Mesenchymal stem cell (in vitro differentiated cells and primary cell): ENCODE data around the gene SLC25A21.
A peak's percentile ranks its signal among the peaks of the same experiment; 100 is the strongest.

Experiments used
- DNase-seq: peaks from one replicate; pipeline ENCODE4 v3.0.0-alpha.2; 2013
- H2AFZ ChIP-seq: one replicate; pipeline ENCODE4 v1.6.1; 2013; ENCODE audit warnings: low read depth, mild to moderate bottlenecking, control low read depth, inconsistent platforms, low read length, moderate library complexity
- H2AK5ac ChIP-seq: 2 replicates; pipeline ENCODE4 v1.6.1; 2013; ENCODE audit warnings: low read length, moderate library complexity, mild to moderate bottlenecking, inconsistent platforms; ENCODE audit not compliant: severe bottlenecking
- H2BK120ac ChIP-seq: one replicate; pipeline ENCODE4 v1.6.1; 2013; ENCODE audit warnings: low read depth, mild to moderate bottlenecking, inconsistent platforms, low read length, moderate library complexity
- H2BK12ac ChIP-seq, 2 experiments: one replicate each; pipeline ENCODE4 v1.6.1; 2013; ENCODE audit warnings: inconsistent platforms in 2 of 2, low read length in 2 of 2, mild to moderate bottlenecking in 2 of 2, moderate library complexity in 2 of 2, control low read depth in 1 of 2
- H2BK15ac ChIP-seq: one replicate; pipeline ENCODE4 v1.6.1; 2013; ENCODE audit warnings: mild to moderate bottlenecking, low read depth, inconsistent platforms; ENCODE audit not compliant: poor library complexity, severe bottlenecking
- H2BK5ac ChIP-seq: 2 replicates; pipeline ENCODE4 v1.6.1; 2013; ENCODE audit warnings: low read depth, mild to moderate bottlenecking, low read length, control low read depth, inconsistent platforms; ENCODE audit not compliant: poor library complexity, severe bottlenecking
- H3K14ac ChIP-seq, 2 experiments: one replicate each; pipeline ENCODE4 v1.6.1; 2013; ENCODE audit warnings: inconsistent platforms in 2 of 2, low read length in 2 of 2, control low read depth in 1 of 2, mild to moderate bottlenecking in 1 of 2, moderate library complexity in 1 of 2
- H3K18ac ChIP-seq, 2 experiments: one replicate each; pipeline ENCODE4 v1.6.1; 2013; ENCODE audit warnings: inconsistent platforms in 2 of 2, low read length in 2 of 2, control low read depth in 1 of 2, low read depth in 1 of 2, mild to moderate bottlenecking in 1 of 2
- H3K23ac ChIP-seq, 2 experiments: one replicate each; pipeline ENCODE4 v1.6.1; 2013; ENCODE audit warnings: inconsistent platforms in 2 of 2, low read length in 2 of 2, mild to moderate bottlenecking in 2 of 2, moderate library complexity in 2 of 2, control low read depth in 1 of 2
- H3K27ac ChIP-seq: 2 replicates; pipeline ENCODE4 v1.5.1; 2013; ENCODE audit warnings: mild to moderate bottlenecking, moderate library complexity, low read length, control low read depth, inconsistent platforms; ENCODE audit not compliant: poor library complexity, severe bottlenecking
- H3K27me3 ChIP-seq, 2 experiments: 2 replicates each; pipeline versions ENCODE4 v1.6.1 to v1.7.0; 2013; ENCODE audit warnings: low read length in 2 of 2, mild to moderate bottlenecking in 2 of 2, moderate library complexity in 2 of 2, control low read depth in 1 of 2, inconsistent platforms in 1 of 2; ENCODE audit not compliant: control insufficient read depth in 1 of 2, insufficient read depth in 1 of 2
- H3K36me3 ChIP-seq, 2 experiments: 2 replicates each; pipeline versions ENCODE4 v1.6.1 to v1.7.0; 2013; ENCODE audit warnings: low read length in 2 of 2, control low read depth in 1 of 2, inconsistent platforms in 1 of 2, low read depth in 1 of 2, mild to moderate bottlenecking in 1 of 2; ENCODE audit not compliant: insufficient read depth in 2 of 2, control insufficient read depth in 1 of 2
- H3K4ac ChIP-seq, 2 experiments: one replicate each; pipeline ENCODE4 v1.6.1; 2013; ENCODE audit warnings: inconsistent platforms in 2 of 2, low read length in 2 of 2, mild to moderate bottlenecking in 2 of 2, moderate library complexity in 2 of 2, control low read depth in 1 of 2, low read depth in 1 of 2
- H3K4me1 ChIP-seq: 2 replicates; pipeline ENCODE4 v1.6.1; 2013; ENCODE audit warnings: low read depth, low read length, control low read depth; ENCODE audit not compliant: control insufficient read depth, insufficient read depth
- H3K4me2 ChIP-seq: 2 replicates; pipeline ENCODE4 v1.6.1; 2013; ENCODE audit warnings: low read length, mild to moderate bottlenecking, inconsistent platforms; ENCODE audit not compliant: poor library complexity, severe bottlenecking
- H3K4me3 ChIP-seq, 2 experiments: 2 replicates each; pipeline versions ENCODE4 v1.5.1 to v1.7.0; 2013; ENCODE audit warnings: low read length in 2 of 2, mild to moderate bottlenecking in 2 of 2, control low read depth in 1 of 2, low read depth in 1 of 2; ENCODE audit not compliant: insufficient read depth in 1 of 2
- H3K79me1 ChIP-seq: replicated peaks from 2 replicates; pipeline ENCODE4 v1.6.1; 2013; ENCODE audit warnings: mild to moderate bottlenecking, control low read depth, low read length, inconsistent platforms; ENCODE audit not compliant: poor library complexity, severe bottlenecking
- H3K9ac ChIP-seq: 2 replicates; pipeline ENCODE4 v1.7.0; 2013; ENCODE audit warnings: mild to moderate bottlenecking, low read length, moderate library complexity
- H3K9me3 ChIP-seq: 2 replicates; pipeline ENCODE4 v1.7.0; 2013; ENCODE audit warnings: mild to moderate bottlenecking, low read length; ENCODE audit not compliant: control insufficient read depth
- H4K8ac ChIP-seq: one replicate; pipeline ENCODE4 v1.6.1; 2013; ENCODE audit warnings: inconsistent platforms, mild to moderate bottlenecking, low read length, moderate library complexity
- H4K91ac ChIP-seq: one replicate; pipeline ENCODE4 v1.6.1; 2013; ENCODE audit warnings: mild to moderate bottlenecking, low read length, inconsistent platforms
- WGBS: methylation state at CpG from one replicate; pipeline ENCODE4 v1.1.7; 2013; ENCODE audit warnings: mixed read lengths; 5-methylcytosine and 5-hydroxymethylcytosine counted together

Gene SLC25A21

GRCh38 chr14:36653962-36654793, 518.2 kb downstream of the SLC25A21 start:
- H2BK12ac ChIP-seq = no peak overlapping the region
- no peak overlapping the region for H2BK15ac ChIP-seq
- DNase-seq = no peak
- peaks cover 0 to 5% of the 10 kb centered on the region in 2 experiments for H3K36me3 ChIP-seq
- no peaks in the 10 kb centered on the region for H3K9me3 ChIP-seq
- no peak overlapping the region for H3K23ac ChIP-seq
- H3K14ac ChIP-seq = no peak overlapping the region
- no peak overlapping the region for H2AK5ac ChIP-seq
- H3K27ac ChIP-seq = no peak overlapping the region
- no peak overlapping the region for H3K18ac ChIP-seq
- H2BK120ac ChIP-seq = no peak overlapping the region
- peaks cover 93 to 100% of the 10 kb centered on the region in 2 experiments for H3K27me3 ChIP-seq
- 4% methylated on average over 28 of the region's 31 CpGs for WGBS
- no peak overlapping the region for H2AFZ ChIP-seq
- H3K4ac ChIP-seq = no peak overlapping the region
- no peaks in the 10 kb centered on the region for H3K79me1 ChIP-seq
- no peak overlapping the region for H2BK5ac ChIP-seq
- H3K4me2 ChIP-seq = no peak overlapping the region
- no peak overlapping the region for H3K4me3 ChIP-seq
- H4K8ac ChIP-seq = no peak overlapping the region
- H3K9ac ChIP-seq = no peak overlapping the region
- H3K4me1 ChIP-seq = peaks cover 33% of the 10 kb centered on the region
- no peak overlapping the region for H4K91ac ChIP-seq

DNA sequence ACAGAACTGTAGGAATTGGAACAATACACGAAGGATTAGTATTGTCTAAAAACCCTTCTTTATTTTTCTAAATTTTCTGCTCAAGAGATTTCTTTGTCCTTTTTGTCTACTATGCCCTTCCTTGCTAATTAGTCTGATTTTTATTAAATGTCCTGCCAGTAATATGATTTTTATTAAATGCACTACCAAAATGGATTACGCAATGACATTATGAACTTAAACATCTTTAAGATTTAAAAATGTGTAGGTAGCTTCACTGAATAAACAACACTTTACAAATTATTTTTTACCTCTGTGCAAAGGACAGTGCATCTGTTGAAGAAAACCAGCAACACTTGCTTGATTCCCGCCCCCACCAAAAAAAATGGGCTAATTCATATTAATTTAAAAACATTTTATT, 519.0 kb downstream of the SLC25A21 start:
- Histone ChIP-seq H3K27ac (no peak overlapping the region), H4K8ac (no peak overlapping the region), H3K4me2 (no peak overlapping the region), H4K91ac (no peak overlapping the region), H3K4me1 (peaks cover 28% of the 10 kb centered on the region), H3K79me1 (no peaks in the 10 kb centered on the region), H2BK15ac (no peak overlapping the region), H3K14ac (no peak overlapping the region), H2AFZ (no peak overlapping the region), H3K18ac (no peak overlapping the region), H2AK5ac (no peak overlapping the region), H3K23ac (no peak overlapping the region), H3K4ac (no peak overlapping the region), H3K27me3 (peaks cover 93 to 100% of the 10 kb centered on the region in 2 experiments), H3K9me3 (no peaks in the 10 kb centered on the region), H2BK120ac (no peak overlapping the region), H3K4me3 (no peak overlapping the region), H2BK12ac (no peak overlapping the region), H3K9ac (no peak overlapping the region), H3K36me3 (peaks cover 0 to 5% of the 10 kb centered on the region in 2 experiments), H2BK5ac (no peak overlapping the region)
- DNase-seq = no peak
- WGBS = 100% methylated on average over 1 of the region's 3 CpGs

DNA sequence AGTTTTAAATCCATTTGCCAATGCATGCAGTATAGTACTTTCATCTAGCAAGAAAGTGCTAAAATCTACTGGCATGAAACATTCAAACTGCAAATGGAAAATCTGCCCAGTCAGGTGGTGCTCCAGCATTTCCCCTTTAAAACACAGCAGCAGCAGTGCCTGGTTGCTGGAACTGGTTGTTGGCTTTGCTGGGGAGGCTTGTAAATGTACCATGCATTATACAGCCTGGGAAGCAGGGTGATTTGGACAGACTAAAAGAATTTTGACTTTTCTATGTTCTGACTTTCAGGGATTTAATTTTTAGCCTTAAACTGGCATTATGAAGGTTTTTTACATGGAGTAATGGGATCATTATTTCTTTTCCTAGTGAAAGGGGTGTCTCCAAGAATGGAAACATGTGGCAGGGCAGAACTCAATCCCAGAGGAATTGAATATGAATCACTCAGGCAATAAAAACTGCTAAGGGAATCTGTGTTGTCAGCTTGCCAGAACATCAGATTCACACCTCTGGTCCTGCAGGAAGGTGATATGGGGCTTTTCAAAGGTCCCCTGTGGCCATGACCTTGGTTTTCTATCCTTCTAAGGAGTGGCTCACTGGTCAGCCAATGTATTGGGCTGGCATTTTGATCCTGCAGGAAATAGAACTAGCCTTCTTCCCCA, 519.7 kb downstream of the SLC25A21 start:
- no peak overlapping the region for H4K91ac ChIP-seq
- peaks cover 28% of the 10 kb centered on the region for H3K4me1 ChIP-seq
- H2BK15ac ChIP-seq = no peak overlapping the region
- peaks cover 91 to 100% of the 10 kb centered on the region in 2 experiments for H3K27me3 ChIP-seq
- peak overlapping the region in 1 of 2 experiments; percentile 48 for H3K14ac ChIP-seq
- no peak overlapping the region for H3K27ac ChIP-seq
- peaks cover 0 to 5% of the 10 kb centered on the region in 2 experiments for H3K36me3 ChIP-seq
- no peak overlapping the region for H3K4ac ChIP-seq
- H3K79me1 ChIP-seq = no peaks in the 10 kb centered on the region
- no peak overlapping the region for H3K18ac ChIP-seq
- H3K9ac ChIP-seq = no peak overlapping the region
- H2AFZ ChIP-seq = no peak overlapping the region
- H4K8ac ChIP-seq = no peak overlapping the region
- H3K9me3 ChIP-seq = no peaks in the 10 kb centered on the region
- H2BK120ac ChIP-seq = no peak overlapping the region
- H2BK5ac ChIP-seq = no peak overlapping the region
- no peak overlapping the region for H3K4me2 ChIP-seq
- no peak overlapping the region for H2BK12ac ChIP-seq
- no peak overlapping the region for H2AK5ac ChIP-seq
- no peak overlapping the region for H3K4me3 ChIP-seq
- DNase-seq = no peak
- peak overlapping the region in 1 of 2 experiments; percentile 43 for H3K23ac ChIP-seq

DNA sequence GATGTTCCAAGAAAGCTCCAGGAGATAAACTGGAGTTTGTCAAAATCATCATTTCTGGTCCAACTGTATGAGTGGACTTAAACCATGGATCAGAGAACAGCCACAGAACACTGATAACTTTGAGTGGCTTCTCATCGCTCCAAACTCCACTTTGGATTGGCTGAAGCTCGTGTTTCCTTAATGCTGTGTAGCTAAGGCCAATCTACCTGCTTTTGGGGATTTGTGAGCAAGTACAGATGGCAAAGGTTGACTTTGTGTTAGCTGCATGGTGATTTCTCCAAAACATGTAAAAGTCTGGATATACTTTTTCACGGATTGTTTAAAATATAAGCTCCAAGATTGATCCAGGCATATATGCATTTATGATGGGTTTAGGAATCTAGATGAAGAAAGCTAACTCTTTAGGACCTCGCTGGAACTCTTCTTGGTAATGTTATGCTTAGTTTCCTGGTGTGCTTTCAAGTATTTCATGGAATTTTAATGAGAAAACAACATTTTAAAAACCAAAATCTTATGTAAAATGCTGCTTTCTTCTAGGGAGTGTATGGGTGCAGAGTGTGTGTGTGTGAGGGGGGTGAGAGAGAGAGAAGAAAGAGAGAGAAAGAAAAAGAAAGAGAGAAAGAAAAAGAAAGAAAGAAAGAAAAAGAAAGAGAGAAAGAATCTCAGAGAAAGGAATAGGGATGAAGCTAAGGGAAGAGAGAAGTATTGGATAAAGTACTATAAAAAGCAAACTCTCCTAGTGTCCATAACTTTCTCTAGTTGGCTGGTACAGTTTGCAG, 522.3 kb downstream of the SLC25A21 start:
- H2AK5ac ChIP-seq = no peak overlapping the region
- H3K4ac ChIP-seq = no peak overlapping the region
- 27% methylated on average over 4 of the region's 4 CpGs for WGBS
- no peak overlapping the region for H3K4me3 ChIP-seq
- H3K23ac ChIP-seq = no peak overlapping the region
- H3K4me2 ChIP-seq = no peak overlapping the region
- peaks cover 25% of the 10 kb centered on the region for H3K4me1 ChIP-seq
- no peak overlapping the region for H2BK12ac ChIP-seq
- H4K8ac ChIP-seq = no peak overlapping the region
- no peak overlapping the region for H3K9ac ChIP-seq
- no peak overlapping the region for H2BK5ac ChIP-seq
- H3K27me3 ChIP-seq = peaks cover 88 to 100% of the 10 kb centered on the region in 2 experiments
- no peak overlapping the region for H4K91ac ChIP-seq
- no peak overlapping the region for H2BK120ac ChIP-seq
- H2AFZ ChIP-seq = no peak overlapping the region
- H3K36me3 ChIP-seq = peaks cover 0 to 4% of the 10 kb centered on the region in 2 experiments
- no peaks in the 10 kb centered on the region for H3K9me3 ChIP-seq
- no peaks in the 10 kb centered on the region for H3K79me1 ChIP-seq
- H3K14ac ChIP-seq = no peak overlapping the region
- no peak overlapping the region for H3K27ac ChIP-seq
- H3K18ac ChIP-seq = no peak overlapping the region
- H2BK15ac ChIP-seq = no peak overlapping the region
- no peak for DNase-seq
